ENCODE data around the gene PLPPR4. TPM values are rescaled to one million over a fixed set of nuclear protein-coding genes. Genes with fewer than 3 reads are reported as not detected.
"Not testable (repeated sequence)": the region's sequence is repeated elsewhere in the genome, so short reads cannot be mapped to it uniquely, and the experiment has no call there.

Gene PLPPR4
- total and polyA plus RNA-seq, 7 donors = 0.31 to 1.9 (median 0.71) TPM; not detected in 2

- Histone ChIP-seq H3K27ac (no peak overlapping the region), H3K9me3 (peaks cover 0 to 2% (median 0%) of the 10 kb centered on the region in 4 donors), H3K36me3 (no peaks in the 10 kb centered on the region), H3K4me1 (no peaks in the 10 kb centered on the region), H3K4me3 (no peak overlapping the region), H3K27me3 (no peaks in the 10 kb centered on the region)
- no peak for DNase-seq
- 93 to 94% methylated on average over 3 of the region's 3 CpGs for WGBS, 2 donors
- TF ChIP-seq POLR2A (IDR thresholded peaks at IDR 0.05) (no peak), POLR2AphosphoS5 (IDR thresholded peaks at IDR 0.05) (no peak), EP300 (IDR thresholded peaks at IDR 0.05) (no peak), CTCF (IDR thresholded peaks at IDR 0.05) (no peak)
- intact Hi-C loops (cut with DNase I) = no loop called here
These were observed 18.1 kb upstream of the PLPPR4 start for GRCh38 chr1:99246152-99246551.

GRCh38 chr1:99247199-99247598, 17.1 kb upstream of the PLPPR4 start:
- H3K27me3 ChIP-seq = no peaks in the 10 kb centered on the region
- intact Hi-C loops (cut with DNase I) = no loop called here
- no peaks in the 10 kb centered on the region for H3K36me3 ChIP-seq
- H3K4me3 ChIP-seq = no peak overlapping the region
- H3K9me3 ChIP-seq = peaks cover 0 to 3% (median under 1%) of the 10 kb centered on the region in 4 donors
- no peak for DNase-seq
- H3K27ac ChIP-seq = no peak overlapping the region
- WGBS, 2 donors = 80 to 89% methylated on average over 2 of the region's 2 CpGs
- H3K4me1 ChIP-seq = no peaks in the 10 kb centered on the region
- TF ChIP-seq POLR2A (IDR thresholded peaks at IDR 0.05) (no peak), CTCF (IDR thresholded peaks at IDR 0.05) (no peak), EP300 (IDR thresholded peaks at IDR 0.05) (no peak), POLR2AphosphoS5 (IDR thresholded peaks at IDR 0.05) (no peak)

GRCh38 chr1:99250728-99251127, 13.6 kb upstream of the PLPPR4 start:
- H3K27me3 ChIP-seq = no peaks in the 10 kb centered on the region
- no peak for DNase-seq
- no peak for TF ChIP-seq EP300 (IDR thresholded peaks at IDR 0.05)
- no peak for TF ChIP-seq POLR2AphosphoS5 (IDR thresholded peaks at IDR 0.05)
- TF ChIP-seq POLR2A (IDR thresholded peaks at IDR 0.05) = no peak
- no peak for TF ChIP-seq CTCF (IDR thresholded peaks at IDR 0.05)

GRCh38 chr1:99251308-99251707, 13.0 kb upstream of the PLPPR4 start:
- TF ChIP-seq POLR2A (IDR thresholded peaks at IDR 0.05) (no peak), POLR2AphosphoS5 (IDR thresholded peaks at IDR 0.05) (no peak), EP300 (IDR thresholded peaks at IDR 0.05) (no peak)
- DNase-seq = no peak
- Histone ChIP-seq H3K27me3 (no peaks in the 10 kb centered on the region), H3K9me3 (peaks cover 0 to 3% (median under 1%) of the 10 kb centered on the region in 4 donors), H3K27ac (no peak overlapping the region), H3K4me1 (no peaks in the 10 kb centered on the region), H3K4me3 (no peak overlapping the region), H3K36me3 (no peaks in the 10 kb centered on the region)
- WGBS, 2 donors = 96 to 98% methylated on average over 1 of the region's 1 CpG
- intact Hi-C loops (cut with DNase I) = no loop called here

More at GRCh38 chr1:99250728-99251127, 13.6 kb upstream of the PLPPR4 start:
- no peak overlapping the region for H3K27ac ChIP-seq
- H3K36me3 ChIP-seq = no peaks in the 10 kb centered on the region
- H3K4me1 ChIP-seq = no peaks in the 10 kb centered on the region
- H3K4me3 ChIP-seq = no peak overlapping the region
- 68 to 72% methylated on average over 5 of the region's 5 CpGs for WGBS, 2 donors
- intact Hi-C loops (cut with DNase I) = no loop called here
- peaks cover 0 to 3% (median under 1%) of the 10 kb centered on the region in 4 donors for H3K9me3 ChIP-seq

GRCh38 chr1:99252630-99253029, 11.7 kb upstream of the PLPPR4 start:
- TF ChIP-seq EP300 (IDR thresholded peaks at IDR 0.05) = no peak
- TF ChIP-seq POLR2A (IDR thresholded peaks at IDR 0.05) = no peak
- TF ChIP-seq POLR2AphosphoS5 (IDR thresholded peaks at IDR 0.05) = no peak
- no peak for TF ChIP-seq CTCF (IDR thresholded peaks at IDR 0.05)
- no peak overlapping the region for H3K4me3 ChIP-seq
- H3K36me3 ChIP-seq = no peaks in the 10 kb centered on the region
- H3K9me3 ChIP-seq = peaks cover 0 to 3% (median 0%) of the 10 kb centered on the region in 4 donors
- no peak overlapping the region for H3K27ac ChIP-seq
- H3K4me1 ChIP-seq = no peaks in the 10 kb centered on the region
- no peaks in the 10 kb centered on the region for H3K27me3 ChIP-seq
- DNase-seq = no peak
- 54 to 74% methylated on average over 2 of the region's 2 CpGs for WGBS, 2 donors
- intact Hi-C loops (cut with DNase I) = no loop called here

- 79 to 99% methylated on average over 3 of the region's 3 CpGs for WGBS, 2 donors
- intact Hi-C loops (cut with DNase I); DNase-seq: not testable (repeated sequence)
These were observed 3.9 kb upstream of the PLPPR4 start for GRCh38 chr1:99260402-99260801.

More at GRCh38 chr1:99260402-99260801, 3.9 kb upstream of the PLPPR4 start:
- not testable (repeated sequence) for H3K36me3 ChIP-seq, H3K4me3 ChIP-seq, H3K9me3 ChIP-seq, H3K27me3 ChIP-seq, H3K27ac ChIP-seq
- H3K4me1 ChIP-seq = peaks cover 0 to 12% (median 8%) of the 10 kb centered on the region in 4 donors
